ENCODE measurements around the gene DROSHA. TPM values are rescaled to one million over a fixed set of nuclear protein-coding genes. Genes with fewer than 3 reads are reported as not detected.

Gene DROSHA
- total and polyA plus RNA-seq, 2 of the 4 experiments (the other 2 are of a cell fraction): 36.4 to 36.5 TPM

GRCh38 chr5:31551878-31552277, 20.0 kb upstream of the DROSHA start:
- DNase-seq (no peak), ATAC-seq (ENCODE audit: low read depth) (no peak)
- BruUV-seq (replicated peaks): no TSS peak
- Histone ChIP-seq H3K9ac (ENCODE audit: low read depth, low read length) (no peak overlapping the region), H3K4me1 (ENCODE audit: control insufficient read depth, insufficient read depth, low read length) (peaks cover 4% of the 10 kb centered on the region; the same call in 1 of the 2 replicates), H4K5ac (ENCODE audit: low read depth, low read length) (no peak overlapping the region), H3K27ac (ENCODE audit: insufficient read depth, low read length) (no peak overlapping the region), H3K36me3 (ENCODE audit: control insufficient read depth, insufficient read depth, low read length) (peaks cover 29% of the 10 kb centered on the region), H3K4ac (ENCODE audit: low read depth, low read length) (no peak overlapping the region), H3K18ac (ENCODE audit: low read depth, low read length) (no peak overlapping the region), H3K4me3 (ENCODE audit: insufficient read depth, low read depth, low read length) (no peak overlapping the region), H2BK15ac (ENCODE audit: low read depth, low read length) (no peak overlapping the region), H2AK9ac (replicated peaks; ENCODE audit: low read depth, low read length, poor library complexity) (no peak overlapping the region), H2BK120ac (ENCODE audit: low read depth, low read length) (no peak overlapping the region), H3K4me2 (ENCODE audit: low read depth, low read length) (no peak overlapping the region), H3K9me1 (ENCODE audit: insufficient read depth, low read length) (peaks cover 5% of the 10 kb centered on the region; the same call in 1 of the 2 replicates), H2BK5ac (ENCODE audit: low read depth, low read length, poor library complexity, severe bottlenecking) (no peak overlapping the region), H4K20me1 (ENCODE audit: insufficient read depth, low read length) (peaks cover 3% of the 10 kb centered on the region; the same call in 1 of the 2 replicates), H3K27me3 (ENCODE audit: control insufficient read depth, insufficient read depth, low read length) (no peaks in the 10 kb centered on the region), H3K56ac (ENCODE audit: extremely low read depth, insufficient read depth, low read length) (no peak overlapping the region), H4K8ac (ENCODE audit: low read depth in 2 of 2, low read length in 2 of 2) (no peak overlapping the region), H3K9me3 (ENCODE audit: control insufficient read depth, insufficient read depth, low read length) (no peaks in the 10 kb centered on the region), H4K91ac (ENCODE audit: insufficient read depth, low read depth, low read length) (no peak overlapping the region), H2AK5ac (ENCODE audit: low read depth, low read length) (no peak overlapping the region), H2AFZ (replicated peaks; ENCODE audit: low read length, poor library complexity) (no peak overlapping the region), H3K14ac (replicated peaks; ENCODE audit: low read depth, low read length) (no peak overlapping the region), H2BK20ac (ENCODE audit: low read depth, low read length) (no peak overlapping the region), H3K23ac (ENCODE audit: low read depth, low read length) (no peak overlapping the region), H3K79me1 (ENCODE audit: low read depth in 1 of 2, low read length in 2 of 2) (peaks cover 0 to 5% of the 10 kb centered on the region in 2 experiments; a peak in 1 of 4 replicates)
- in situ Hi-C loops (cut with MboI; ENCODE audit: low sequenced_read_pairs): no loop called here
- POLR2A ChIA-PET (ENCODE audit: unreplicated experiment): no interaction called here
- no peak for TF ChIP-seq POLR2A (IDR thresholded peaks at IDR 0.05; ENCODE audit: low read depth, low read length)
- no peak for TF ChIP-seq MXI1 (IDR thresholded peaks at IDR 0.05; ENCODE audit: borderline replicate concordance, low read depth, low read length)
- no peak for TF ChIP-seq RCOR1 (IDR thresholded peaks at IDR 0.05; ENCODE audit: insufficient replicate concordance, low read length)
- no peak for TF ChIP-seq FOS (IDR thresholded peaks at IDR 0.05; ENCODE audit: low read depth, low read length)
- TF ChIP-seq RAD21 (IDR thresholded peaks at IDR 0.05; ENCODE audit: low read length): no peak
- no peak for TF ChIP-seq MAFK (IDR thresholded peaks at IDR 0.05; ENCODE audit: low read depth, low read length)
- no peak for TF ChIP-seq RFX5 (IDR thresholded peaks at IDR 0.05; ENCODE audit: low read depth, low read length)
- TF ChIP-seq USF2 (IDR thresholded peaks at IDR 0.05; ENCODE audit: low read depth, low read length): no peak
- TF ChIP-seq MAZ (IDR thresholded peaks at IDR 0.05; ENCODE audit: borderline replicate concordance, low read depth, low read length): no peak
- TF ChIP-seq SMC3 (IDR thresholded peaks at IDR 0.05; ENCODE audit: low read depth, low read length): no peak
- no peak for TF ChIP-seq NFE2L2 (IDR thresholded peaks at IDR 0.05; ENCODE audit: low read depth, low read length)
- TF ChIP-seq ELK1 (IDR thresholded peaks at IDR 0.05; ENCODE audit: borderline replicate concordance, low read depth, low read length): no peak
- no peak for TF ChIP-seq CHD1 (IDR thresholded peaks at IDR 0.05; ENCODE audit: low read depth, low read length)
- TF ChIP-seq CTCF (conservative IDR thresholded peaks at IDR 0.05; ENCODE audit: low read depth, low read length): no peak
- no peak for TF ChIP-seq BHLHE40 (IDR thresholded peaks at IDR 0.05; ENCODE audit: low read depth, low read length)
- TF ChIP-seq CEBPB (IDR thresholded peaks at IDR 0.05; ENCODE audit: low read depth, low read length): no peak
- dilution Hi-C loops (cut with HindIII; ENCODE audit: low sequenced_read_pairs, unreplicated experiment): no loop called here
- intact Hi-C loops (cut with micrococcal nuclease): no loop called here
- no CpG with 5 or more reads among the region's 3 CpGs for WGBS, 2 experiments (ENCODE audit: extremely low coverage in 2 of 2, insufficient read length in 1 of 2)
- CTCF ChIA-PET: no interaction called here
